IMR-90 (cell line): ENCODE measurements around the gene MRPS25. TPM values are rescaled to one million over a fixed set of nuclear protein-coding genes. Genes with fewer than 3 reads are reported as not detected.

Experiments
- ATAC-seq: fragments of 200-7000 bp; cut with Tn5 transposase; 2 replicates; pipeline ENCODE4 v1.9.1; 2020; ENCODE audit warnings: low read depth, mild to moderate bottlenecking, moderate library complexity
- BruUV-seq: library from RNA; stranded (reverse); fragments of 400-500 nt; replicated peaks from 2 replicates; lab custom pipeline; 2021; lab: Mats Ljungman, UMichigan
- CTCF ChIA-PET: fragments of 300-600 bp; formaldehyde crosslinking; extraction: SDS; loops from one replicate; lab custom pipeline; 2021; ENCODE audit warnings: antibody characterized with exemption; lab: Yijun Ruan, JAX
- POLR2A ChIA-PET: fragments of 300-600 bp; sonication (Branson Sonifier 250); formaldehyde crosslinking; loops from one replicate; lab custom pipeline; 2022; ENCODE audit warnings: antibody characterized with exemption; ENCODE audit not compliant: unreplicated experiment; lab: Charles Lee
- DNase-seq: peaks from one replicate; pipeline ENCODE4 v3.0.0; 2013
- H2AFZ ChIP-seq: replicated peaks from 2 replicates; pipeline ENCODE3; 2013; ENCODE audit warnings: low read length, mild to moderate bottlenecking; ENCODE audit not compliant: poor library complexity
- H2AK5ac ChIP-seq: 2 replicates; pipeline ENCODE4 v1.6.1; 2013; ENCODE audit warnings: low read depth, low read length, inconsistent platforms
- H2AK9ac ChIP-seq: replicated peaks from 2 replicates; pipeline ENCODE3; 2013; ENCODE audit warnings: mild to moderate bottlenecking, low read depth, low read length, moderate library complexity; ENCODE audit not compliant: poor library complexity
- H2BK120ac ChIP-seq: 2 replicates; pipeline ENCODE4 v1.6.1; 2013; ENCODE audit warnings: low read depth, low read length, inconsistent platforms
- H2BK15ac ChIP-seq: 3 replicates; pipeline ENCODE4 v1.6.1; 2013; ENCODE audit warnings: low read depth, low read length, inconsistent platforms
- H2BK20ac ChIP-seq: 2 replicates; pipeline ENCODE4 v1.6.1; 2013; ENCODE audit warnings: low read depth, mild to moderate bottlenecking, inconsistent platforms, low read length, moderate library complexity
- H2BK5ac ChIP-seq: 2 replicates; pipeline ENCODE4 v1.6.1; 2013; ENCODE audit warnings: mild to moderate bottlenecking, low read depth, low read length, inconsistent platforms; ENCODE audit not compliant: poor library complexity, severe bottlenecking
- H3K14ac ChIP-seq: replicated peaks from 2 replicates; pipeline ENCODE4 v1.6.1; 2013; ENCODE audit warnings: low read depth, low read length, inconsistent platforms
- H3K18ac ChIP-seq: 2 replicates; pipeline ENCODE4 v1.6.1; 2013; ENCODE audit warnings: low read depth, low read length, control low read depth
- H3K23ac ChIP-seq: 2 replicates; pipeline ENCODE4 v1.6.1; 2013; ENCODE audit warnings: low read depth, low read length, inconsistent platforms
- H3K27ac ChIP-seq: 2 replicates; pipeline ENCODE4 v1.5.1; 2013; ENCODE audit warnings: mild to moderate bottlenecking, control low read depth, low read length; ENCODE audit not compliant: insufficient read depth
- H3K27me3 ChIP-seq: 2 replicates; pipeline ENCODE4 v1.6.1; 2013; ENCODE audit warnings: low read length; ENCODE audit not compliant: control insufficient read depth, insufficient read depth
- H3K36me3 ChIP-seq: 2 replicates; pipeline ENCODE4 v1.6.1; 2013; ENCODE audit warnings: low read length, mixed read lengths; ENCODE audit not compliant: control insufficient read depth, insufficient read depth
- H3K4ac ChIP-seq: 2 replicates; pipeline ENCODE4 v1.6.1; 2013; ENCODE audit warnings: low read depth, low read length, inconsistent platforms
- H3K4me1 ChIP-seq: 2 replicates; pipeline ENCODE4 v1.6.1; 2013; ENCODE audit warnings: low read length, mixed read lengths; ENCODE audit not compliant: control insufficient read depth, insufficient read depth
- H3K4me2 ChIP-seq: 2 replicates; pipeline ENCODE4 v1.6.1; 2013; ENCODE audit warnings: low read depth, mild to moderate bottlenecking, control low read depth, low read length, moderate library complexity
- H3K4me3 ChIP-seq: 2 replicates; pipeline ENCODE4 v1.5.1; 2013; ENCODE audit warnings: low read depth, mild to moderate bottlenecking, control low read depth, low read length, moderate library complexity; ENCODE audit not compliant: insufficient read depth
- H3K56ac ChIP-seq: 2 replicates; pipeline ENCODE4 v1.6.1; 2013; ENCODE audit warnings: low read length, inconsistent platforms; ENCODE audit not compliant: insufficient read depth; ENCODE audit errors: extremely low read depth
- H3K79me1 ChIP-seq, 2 experiments: 2 replicates each; pipeline ENCODE4 v1.6.1; 2013; ENCODE audit warnings: low read length in 2 of 2, inconsistent platforms in 1 of 2, low read depth in 1 of 2
- H3K9ac ChIP-seq: 2 replicates; pipeline ENCODE4 v1.6.1; 2013; ENCODE audit warnings: low read depth, low read length, control low read depth
- H3K9me1 ChIP-seq: 2 replicates; pipeline ENCODE4 v1.6.1; 2013; ENCODE audit warnings: low read length, inconsistent platforms; ENCODE audit not compliant: insufficient read depth
- H3K9me3 ChIP-seq: 2 replicates; pipeline ENCODE4 v1.6.1; 2013; ENCODE audit warnings: low read length; ENCODE audit not compliant: control insufficient read depth, insufficient read depth
- H4K20me1 ChIP-seq: 2 replicates; pipeline ENCODE4 v1.6.1; 2013; ENCODE audit warnings: low read length, inconsistent platforms; ENCODE audit not compliant: insufficient read depth
- H4K5ac ChIP-seq: 2 replicates; pipeline ENCODE4 v1.6.1; 2013; ENCODE audit warnings: mild to moderate bottlenecking, low read depth, low read length, control low read depth
- H4K8ac ChIP-seq, 2 experiments: 2 replicates each; pipeline ENCODE4 v1.6.1; 2013; ENCODE audit warnings: low read depth in 2 of 2, low read length in 2 of 2, control low read depth in 1 of 2, inconsistent platforms in 1 of 2
- H4K91ac ChIP-seq: 2 replicates; pipeline ENCODE4 v1.6.1; 2013; ENCODE audit warnings: low read depth, low read length, inconsistent platforms; ENCODE audit not compliant: insufficient read depth
- CEBPB ChIP-seq: IDR thresholded peaks from 2 replicates; pipeline ENCODE4 v1.6.1; 2012; ENCODE audit warnings: low read depth, low read length, improper control_type of control experiment
- CTCF ChIP-seq: conservative IDR thresholded peaks from 2 replicates; pipeline ENCODE4 v1.5.1; 2012; ENCODE audit warnings: mild to moderate bottlenecking, low read depth, low read length, improper control_type of control experiment
- ELK1 ChIP-seq: fragments of 150-350 bp; IDR thresholded peaks from 2 replicates; pipeline ENCODE4 v1.6.1; 2016; ENCODE audit warnings: low read depth, mild to moderate bottlenecking, low read length, moderate library complexity, borderline replicate concordance
- FOS ChIP-seq: fragments of 150-350 bp; IDR thresholded peaks from 2 replicates; pipeline ENCODE4 v1.6.1; 2016; ENCODE audit warnings: low read depth, low read length
- SMC3 ChIP-seq: fragments of 150-350 bp; IDR thresholded peaks from 2 replicates; pipeline ENCODE4 v1.6.1; 2016; ENCODE audit warnings: low read depth, mild to moderate bottlenecking, antibody characterized with exemption, low read length, moderate library complexity
- USF2 ChIP-seq: fragments of 150-350 bp; IDR thresholded peaks from 2 replicates; pipeline ENCODE4 v1.6.1; 2017; ENCODE audit warnings: mild to moderate bottlenecking, antibody characterized with exemption, low read length, low read depth
- WGBS, 2 experiments: methylation state at CpG; one replicate each; pipeline versions ENCODE4 v1.1.5 to v1.1.7; 2013; ENCODE audit warnings: missing lambda C conversion rate in 2 of 2; ENCODE audit not compliant: insufficient read length in 1 of 2; ENCODE audit errors: extremely low coverage in 2 of 2; 5-methylcytosine and 5-hydroxymethylcytosine counted together
- dilution Hi-C: fragments of 300-500 bp; cut with HindIII; formaldehyde crosslinking; loops from one replicate; pipeline ENCODE4 v1.14.3; 2018; ENCODE audit warnings: low sequenced_read_pairs; ENCODE audit not compliant: unreplicated experiment
- in situ Hi-C: fragments of 300-500 bp; cut with MboI; formaldehyde crosslinking; loops from 3 replicates; pipeline ENCODE4 v1.14.3; 2019; ENCODE audit warnings: low sequenced_read_pairs, inconsistent platforms, mixed read lengths
- intact Hi-C: fragments of 100-400 bp; cut with micrococcal nuclease; formaldehyde crosslinking; loops from 2 replicates; pipeline ENCODE4 v1.10.0; 2022
- polyA plus RNA-seq, 3 experiments: library from polyadenylated mRNA; depleted of rRNA; stranded (reverse); fragments of >200 nt; gene quantifications; 2 replicates each; pipeline ENCODE4 v1.2.3, GENCODE V29; 2012; ENCODE audit warnings: low replicate concordance in 1 of 3
- total RNA-seq: library from RNA; depleted of rRNA; stranded (reverse); fragments of >200 nt; gene quantifications from 2 replicates; pipeline ENCODE4 v1.2.3, GENCODE V29; 2012

MRPS25 gene
- total and polyA plus RNA-seq, 2 of the 4 experiments (the other 2 are of a cell fraction), result 9.0 to 20.8 TPM

GRCh38 chr3:15010664-15011063, 54.5 kb downstream of the MRPS25 start:
- Histone ChIP-seq H2BK20ac (no peak overlapping the region), H4K8ac (no peak overlapping the region), H3K56ac (no peak overlapping the region), H2AK5ac (no peak overlapping the region), H2BK15ac (no peak overlapping the region), H4K20me1 (peaks cover 3% of the 10 kb centered on the region; the same call in 1 of the 2 replicates), H3K27me3 (no peaks in the 10 kb centered on the region), H2AK9ac (no peak overlapping the region), H3K4ac (no peak overlapping the region), H3K9me1 (peaks cover 3% of the 10 kb centered on the region; the same call in 1 of the 2 replicates), H4K5ac (no peak overlapping the region), H2BK120ac (no peak overlapping the region), H3K27ac (no peak overlapping the region), H4K91ac (no peak overlapping the region), H3K4me1 (no peaks in the 10 kb centered on the region; the same call in 1 of the 2 replicates), H2AFZ (no peak overlapping the region), H3K18ac (no peak overlapping the region), H3K9me3 (no peaks in the 10 kb centered on the region), H3K4me2 (no peak overlapping the region), H3K4me3 (no peak overlapping the region), H3K14ac (no peak overlapping the region), H3K23ac (no peak overlapping the region), H3K36me3 (peaks cover 19% of the 10 kb centered on the region), H2BK5ac (no peak overlapping the region), H3K79me1 (peaks cover 10 to 45% of the 10 kb centered on the region in 2 experiments; a peak in 3 of 4 replicates), H3K9ac (no peak overlapping the region)
- dilution Hi-C loops (no loop called here), intact Hi-C loops (loop anchor here (1.0 kb wide), 1 partner anchor 45 kb away; no protein-coding TSS in a partner anchor), in situ Hi-C loops (no loop called here)
- BruUV-seq, result no TSS peak
- TF ChIP-seq USF2 (no peak), SMC3 (no peak), ELK1 (no peak), CEBPB (no peak), FOS (no peak), CTCF (no peak)
- DNase-seq, result peak; percentile 11
- WGBS, 2 experiments, result no CpG with 5 or more reads among the region's 1 CpG
- ATAC-seq, result no peak
- CTCF ChIA-PET, result no interaction called here
- POLR2A ChIA-PET, result no interaction called here
